ENCODE data around the gene GNG7.
"Not testable (repeated sequence)": the region's sequence is repeated elsewhere in the genome, so short reads cannot be mapped to it uniquely, and the experiment has no call there.

Gene GNG7

DNA sequence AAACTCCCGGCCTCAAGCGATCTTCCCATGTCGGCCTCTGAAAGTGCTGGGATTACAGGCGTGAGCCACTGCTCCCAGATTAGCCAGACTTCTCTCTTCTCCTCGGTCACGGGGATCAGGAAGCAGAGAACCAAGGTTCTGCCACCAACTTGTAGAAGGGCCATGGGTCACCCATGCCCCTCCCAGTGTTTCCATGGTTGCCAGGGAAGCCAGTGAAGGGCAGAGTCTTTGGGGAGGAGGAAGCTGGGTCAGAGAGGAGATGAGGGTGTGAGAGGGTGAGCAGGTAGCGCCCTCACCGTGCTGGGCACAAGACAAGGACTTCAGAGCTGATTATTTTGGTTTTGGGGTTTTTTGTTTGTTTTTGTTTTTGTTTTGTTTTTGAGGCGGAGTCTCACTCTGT is 77.1 kb downstream of the GNG7 start:
- no peak for DNase-seq (ENCODE audit: low read depth in 2 of 3, low spot score in 1 of 3)

DNA sequence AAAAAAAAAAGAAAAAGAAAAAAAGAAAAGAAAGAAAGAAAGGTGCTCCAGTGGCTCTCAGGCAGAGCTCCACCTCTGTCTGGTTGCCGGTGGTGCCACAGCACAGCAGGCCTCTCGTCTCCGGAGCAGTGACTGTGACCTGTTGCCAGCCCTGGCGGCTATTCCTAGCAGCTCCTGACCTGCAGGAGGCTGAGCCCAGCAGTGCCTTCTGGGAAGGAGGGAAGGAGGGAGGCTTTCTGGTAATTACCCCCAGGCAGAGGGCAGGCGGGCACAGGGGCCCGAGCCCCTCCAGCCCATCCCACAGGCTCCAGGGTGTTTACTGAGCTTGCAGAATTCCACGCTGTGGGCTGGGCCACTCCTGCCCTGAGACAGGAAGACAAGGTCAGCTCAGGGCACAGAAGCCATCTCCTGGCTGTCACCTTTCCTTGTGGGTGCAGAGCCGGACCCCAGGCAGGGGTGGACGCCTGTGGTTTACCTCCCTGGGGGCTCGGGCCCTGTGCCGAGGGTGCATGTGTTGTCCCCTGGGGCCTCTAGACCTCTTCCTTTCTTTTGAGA is 77.9 kb downstream of the GNG7 start:
- no peak for DNase-seq (ENCODE audit: low read depth in 2 of 3, low spot score in 1 of 3)

DNA sequence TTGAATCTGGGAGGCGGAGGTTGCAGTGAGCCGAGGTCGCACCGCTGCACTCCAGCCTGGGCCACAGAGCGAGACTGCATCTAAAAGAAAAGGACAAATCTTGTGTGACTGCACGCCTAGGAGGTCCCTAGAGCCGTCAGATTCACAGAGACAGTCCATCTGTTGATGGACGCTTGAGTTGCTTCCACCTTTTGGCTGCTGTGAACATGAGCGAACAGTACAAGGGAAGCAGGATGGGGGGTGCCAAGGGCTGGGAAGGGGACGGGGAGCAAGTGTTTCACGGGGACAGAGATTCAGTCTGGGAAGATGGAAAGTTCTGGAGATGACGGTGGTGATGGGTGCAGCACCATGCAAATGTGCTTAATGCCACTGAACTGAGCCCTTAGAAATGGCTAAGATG is 78.7 kb downstream of the GNG7 start:
- no peak for DNase-seq (ENCODE audit: low read depth in 2 of 3, low spot score in 1 of 3)

DNA sequence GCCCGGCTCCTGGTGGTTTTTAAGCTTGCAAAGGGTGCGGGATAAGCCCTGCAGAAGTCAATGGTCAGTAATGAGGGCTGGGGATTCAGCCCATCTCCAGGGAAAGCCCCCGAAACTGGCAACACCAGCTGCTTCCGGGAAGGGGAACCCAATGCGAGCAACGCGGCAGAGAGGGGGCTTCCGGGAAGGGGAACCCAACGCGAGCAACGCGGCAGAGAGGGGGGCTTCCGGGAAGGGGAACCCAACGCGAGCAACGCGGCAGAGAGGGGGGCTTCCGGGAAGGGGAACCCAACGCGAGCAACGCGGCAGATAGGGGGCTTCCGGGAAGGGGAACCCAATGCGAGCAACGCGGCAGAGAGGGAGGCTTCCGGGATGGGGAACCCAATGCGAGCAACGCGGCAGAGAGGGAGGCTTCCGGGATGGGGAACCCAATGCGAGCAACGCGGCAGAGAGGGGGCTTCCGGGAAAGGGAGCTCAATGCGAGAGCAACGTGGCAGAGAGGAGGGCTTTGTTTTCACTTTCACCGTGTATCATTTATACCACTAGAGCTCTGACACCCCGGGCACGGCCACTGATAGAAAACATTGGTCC is 80.0 kb downstream of the GNG7 start:
- DNase-seq (ENCODE audit: low read depth in 2 of 3, low spot score in 1 of 3): not testable (repeated sequence)

DNA sequence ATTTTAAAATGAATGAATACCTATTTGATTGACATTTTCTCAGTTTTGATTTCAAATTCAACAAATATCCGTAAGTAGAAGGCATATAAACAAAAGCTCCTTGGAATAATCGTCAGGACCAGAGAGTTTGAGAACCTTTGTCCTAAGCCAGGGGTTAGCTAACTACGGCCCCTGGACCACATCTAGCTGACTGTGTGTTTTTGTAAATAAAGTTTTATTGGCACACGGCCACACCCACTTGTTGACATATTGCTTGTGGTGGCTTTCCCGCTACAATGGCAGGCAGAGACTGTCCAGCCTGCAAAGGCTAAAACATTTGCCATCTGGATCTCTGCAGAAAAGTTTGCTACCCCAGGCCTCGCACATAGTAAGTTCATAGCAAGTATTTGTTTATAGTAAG is 83.4 kb downstream of the GNG7 start:
- DNase-seq (ENCODE audit: low read depth in 2 of 3, low spot score in 1 of 3): no peak

DNA sequence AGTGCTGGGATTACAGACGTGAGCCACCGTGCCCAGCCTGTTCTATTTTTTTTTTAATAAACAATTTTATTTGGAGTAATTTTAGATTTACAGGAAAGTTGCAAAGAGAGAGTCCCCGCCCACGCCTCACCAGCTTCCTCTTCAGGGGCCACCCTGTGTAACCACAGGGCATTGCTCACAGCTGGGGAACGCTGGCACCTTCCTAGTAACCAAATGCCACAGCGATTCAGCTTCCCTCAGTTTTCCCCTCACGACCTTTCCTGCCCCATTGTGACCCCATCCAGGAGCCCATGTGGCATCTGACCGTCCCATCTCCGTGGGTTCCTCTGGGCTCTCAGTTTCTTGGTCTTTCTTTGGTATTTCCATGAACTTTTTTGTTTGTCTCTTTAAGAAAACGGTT is 83.9 kb downstream of the GNG7 start:
- DNase-seq (ENCODE audit: low read depth in 2 of 3, low spot score in 1 of 3): peak; percentile 60 to 77 (median 74)

DNA sequence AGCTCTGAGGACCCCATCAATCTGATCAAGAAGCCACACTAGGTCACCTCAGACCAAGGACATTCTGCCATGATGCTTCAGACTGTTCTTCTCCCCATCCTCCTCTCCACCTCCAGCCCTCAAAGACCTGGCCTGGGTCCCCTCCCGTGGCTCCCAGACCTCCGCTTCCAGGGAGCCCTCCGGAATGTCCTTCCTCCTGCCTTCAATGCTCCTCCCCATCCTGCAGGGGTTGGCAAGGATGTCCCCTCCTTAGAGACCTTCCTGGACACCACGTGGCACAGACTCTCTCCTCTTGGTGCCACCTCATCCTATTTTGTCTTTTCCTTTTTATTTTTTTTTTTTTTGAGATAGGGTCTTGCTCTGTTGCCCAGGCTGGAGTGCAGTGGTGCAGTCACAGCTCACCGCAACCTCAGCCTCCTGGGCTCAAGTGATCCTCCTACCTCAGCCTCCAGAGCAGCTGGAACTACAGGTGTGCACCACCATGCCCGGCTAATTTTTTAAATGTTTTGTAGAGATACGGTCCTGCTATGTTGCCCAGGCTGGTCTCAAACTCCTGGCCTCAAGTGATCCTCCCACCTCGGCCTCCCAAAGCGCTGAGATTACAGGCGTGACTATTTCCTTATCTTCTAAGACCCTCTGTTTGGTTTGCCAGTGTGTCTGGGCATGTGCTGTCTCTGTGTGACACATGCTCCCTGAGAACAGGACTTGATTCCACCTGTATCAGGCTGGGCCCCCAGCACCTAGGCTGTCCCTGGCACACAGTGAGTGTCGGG is 84.9 kb downstream of the GNG7 start:
- DNase-seq (ENCODE audit: low read depth in 2 of 3, low spot score in 1 of 3): no peak

DNA sequence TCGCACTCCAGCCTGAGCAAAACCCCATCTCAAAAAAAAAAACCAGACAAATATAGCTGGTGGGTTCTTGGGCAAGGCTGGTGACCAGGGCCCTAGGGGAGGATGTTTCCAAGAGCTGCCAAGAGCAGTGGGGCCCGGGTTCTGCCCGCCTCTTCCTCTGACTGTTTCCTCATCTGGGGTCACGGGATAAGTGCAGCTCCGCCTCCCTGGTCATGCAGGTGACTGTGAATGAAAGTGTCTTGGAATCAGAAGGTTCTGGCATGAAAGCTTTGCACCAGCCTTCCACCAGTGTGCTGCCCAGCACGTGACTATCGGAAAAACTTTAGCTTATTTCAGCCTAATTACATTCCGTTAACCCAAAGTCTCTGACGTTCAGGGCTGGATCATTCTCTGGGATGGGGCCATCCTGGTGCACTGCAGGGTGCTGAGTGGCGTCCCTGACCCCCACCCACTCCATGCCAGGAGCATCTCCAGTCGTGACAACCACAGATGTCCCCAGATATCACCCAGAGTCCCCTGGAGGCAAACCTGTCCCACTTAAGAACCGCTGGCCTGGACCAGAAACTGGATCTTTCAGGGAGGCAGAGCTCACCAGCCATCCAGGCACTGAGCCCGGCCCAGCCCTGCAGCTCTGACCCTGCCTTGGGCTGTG is 85.6 kb downstream of the GNG7 start:
- no peak for DNase-seq (ENCODE audit: low read depth in 2 of 3, low spot score in 1 of 3)

DNA sequence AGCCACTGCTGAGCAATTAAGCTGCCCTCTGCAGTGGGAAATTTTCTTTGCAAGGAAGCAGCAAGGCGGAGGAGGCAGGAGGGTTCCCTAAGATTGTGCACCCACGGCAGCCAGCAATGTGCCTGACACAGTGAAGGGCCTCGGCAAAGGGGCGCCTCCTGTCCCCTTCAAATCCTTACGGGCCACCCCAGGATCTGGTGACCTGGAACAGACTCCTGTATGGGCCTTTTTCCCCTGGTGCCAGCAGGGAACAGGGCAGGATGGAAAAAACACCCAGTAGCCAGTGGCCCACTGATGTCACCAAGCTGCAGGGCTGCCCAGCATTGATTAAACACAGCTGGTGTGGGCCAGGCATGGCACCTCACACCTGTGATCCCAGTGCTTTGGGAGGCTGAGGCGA is 86.7 kb downstream of the GNG7 start:
- no peak for DNase-seq (ENCODE audit: low read depth in 2 of 3, low spot score in 1 of 3)

DNA sequence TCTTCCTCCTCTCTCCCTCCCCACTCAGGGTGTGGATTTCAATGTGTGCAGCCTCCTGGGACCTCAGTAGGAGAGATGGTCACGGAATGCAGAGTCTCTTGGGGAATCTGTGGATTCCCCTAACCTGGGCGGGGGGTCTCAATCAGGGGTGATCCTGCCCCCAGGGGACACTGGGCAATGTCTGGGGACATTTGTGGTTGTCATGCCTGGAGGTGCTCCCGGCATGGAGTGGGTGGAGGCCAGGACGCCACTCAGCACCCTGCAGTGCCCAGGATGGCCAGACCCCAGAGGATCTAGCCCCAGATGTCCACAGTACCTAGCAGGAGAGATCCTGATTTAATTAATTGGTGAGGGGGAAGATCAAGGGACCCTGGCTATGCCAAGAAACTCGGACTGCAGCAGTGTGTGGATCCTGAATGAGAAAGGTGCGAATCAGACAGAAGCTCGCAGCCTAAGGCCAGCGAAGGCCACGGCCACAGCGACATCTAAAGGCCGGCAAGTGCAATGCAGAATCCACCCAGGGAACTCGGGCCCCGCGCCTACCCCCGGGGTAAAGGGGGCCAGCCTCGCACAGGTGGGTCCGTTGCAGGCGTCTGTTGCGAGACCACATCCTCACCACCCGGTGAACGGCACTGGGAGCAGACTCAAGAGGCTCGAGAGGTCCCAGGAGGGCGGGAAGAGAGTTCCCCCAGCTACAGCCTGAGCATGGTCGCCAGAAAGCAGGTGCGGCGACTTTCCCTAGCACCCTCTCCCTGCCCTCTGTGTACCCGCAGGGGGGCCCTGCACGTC is 88.8 kb downstream of the GNG7 start:
- peak in 2 of 3 donors; percentile 37 to 63 for DNase-seq (ENCODE audit: low read depth in 2 of 3, low spot score in 1 of 3)

DNA sequence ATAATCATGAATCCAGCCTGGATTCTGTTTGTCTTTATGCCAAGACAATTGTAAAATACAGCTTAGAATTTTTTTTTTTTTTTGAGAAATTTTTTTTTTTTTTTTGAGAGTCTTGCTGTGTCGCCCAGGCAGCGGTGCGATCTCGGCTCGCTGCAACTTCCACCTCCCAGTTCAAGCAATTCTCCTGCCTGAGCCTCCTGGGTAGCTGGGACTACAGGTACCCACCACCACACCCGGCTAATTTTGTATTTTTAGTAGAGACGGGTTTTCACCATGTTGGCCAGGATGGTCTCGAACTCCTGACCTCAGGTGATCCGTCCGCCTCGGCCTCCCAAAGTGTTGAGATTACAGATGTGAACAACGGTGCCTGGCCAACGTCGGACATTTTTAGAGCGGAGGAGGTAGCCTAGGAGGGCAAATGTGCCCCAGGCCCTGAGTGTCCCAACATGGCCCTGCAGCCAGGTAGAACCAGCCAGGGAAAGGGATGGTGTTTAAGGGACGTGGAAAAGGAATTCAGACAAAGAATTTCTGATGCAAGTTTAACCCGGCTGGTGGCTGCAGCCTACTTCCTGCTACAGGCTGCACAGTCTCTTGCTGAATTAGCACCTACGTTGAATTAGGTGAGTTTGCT is 89.8 kb downstream of the GNG7 start:
- no peak for DNase-seq (ENCODE audit: low read depth in 2 of 3, low spot score in 1 of 3)

DNA sequence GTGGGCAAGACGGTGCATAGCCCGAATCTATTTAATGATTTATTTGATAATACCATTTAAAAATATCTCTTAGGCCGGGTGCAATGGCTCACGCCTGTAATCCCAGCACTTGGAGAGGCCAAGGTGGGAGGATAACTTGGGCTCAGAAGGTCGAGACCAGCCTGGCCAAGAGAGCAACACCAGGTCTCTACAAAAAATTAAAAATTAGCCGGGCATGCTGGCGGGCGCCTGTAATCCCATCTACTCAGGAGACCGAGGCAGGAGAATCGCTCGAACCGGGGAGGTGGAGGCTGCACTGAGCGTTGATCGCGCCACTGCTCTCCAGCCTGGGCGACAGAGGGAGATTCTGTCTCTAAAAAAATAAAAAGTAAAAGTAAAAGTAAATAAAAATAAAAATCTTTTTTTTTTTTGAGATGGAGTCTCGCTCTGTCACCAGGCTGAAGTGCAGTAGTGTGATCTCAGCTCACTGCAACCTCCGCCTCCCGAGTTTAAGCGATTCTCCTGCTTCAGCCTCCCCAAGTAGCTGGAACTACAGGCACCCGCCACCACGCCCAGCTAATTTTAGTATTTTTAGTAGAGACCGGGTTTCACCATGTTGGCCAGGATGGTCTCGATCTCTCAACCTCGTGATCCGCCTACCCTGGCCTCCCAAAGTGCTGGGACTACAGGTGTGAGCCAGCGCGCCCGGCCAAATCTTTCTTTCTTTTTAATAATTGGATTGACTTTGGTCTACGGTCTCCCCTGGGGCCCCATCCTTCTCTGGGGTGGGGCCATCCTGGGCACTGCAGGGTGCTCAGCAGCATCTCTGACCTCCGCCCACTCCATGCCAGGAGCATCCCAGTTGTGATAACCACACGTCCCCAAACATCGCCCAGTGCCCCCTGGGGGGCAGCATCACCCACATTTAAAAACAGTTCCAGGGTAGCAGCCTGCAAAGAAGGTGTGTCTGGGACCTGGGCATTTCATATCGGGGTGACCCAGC is 90.7 kb downstream of the GNG7 start:
- no peak for DNase-seq (ENCODE audit: low read depth in 2 of 3, low spot score in 1 of 3)

DNA sequence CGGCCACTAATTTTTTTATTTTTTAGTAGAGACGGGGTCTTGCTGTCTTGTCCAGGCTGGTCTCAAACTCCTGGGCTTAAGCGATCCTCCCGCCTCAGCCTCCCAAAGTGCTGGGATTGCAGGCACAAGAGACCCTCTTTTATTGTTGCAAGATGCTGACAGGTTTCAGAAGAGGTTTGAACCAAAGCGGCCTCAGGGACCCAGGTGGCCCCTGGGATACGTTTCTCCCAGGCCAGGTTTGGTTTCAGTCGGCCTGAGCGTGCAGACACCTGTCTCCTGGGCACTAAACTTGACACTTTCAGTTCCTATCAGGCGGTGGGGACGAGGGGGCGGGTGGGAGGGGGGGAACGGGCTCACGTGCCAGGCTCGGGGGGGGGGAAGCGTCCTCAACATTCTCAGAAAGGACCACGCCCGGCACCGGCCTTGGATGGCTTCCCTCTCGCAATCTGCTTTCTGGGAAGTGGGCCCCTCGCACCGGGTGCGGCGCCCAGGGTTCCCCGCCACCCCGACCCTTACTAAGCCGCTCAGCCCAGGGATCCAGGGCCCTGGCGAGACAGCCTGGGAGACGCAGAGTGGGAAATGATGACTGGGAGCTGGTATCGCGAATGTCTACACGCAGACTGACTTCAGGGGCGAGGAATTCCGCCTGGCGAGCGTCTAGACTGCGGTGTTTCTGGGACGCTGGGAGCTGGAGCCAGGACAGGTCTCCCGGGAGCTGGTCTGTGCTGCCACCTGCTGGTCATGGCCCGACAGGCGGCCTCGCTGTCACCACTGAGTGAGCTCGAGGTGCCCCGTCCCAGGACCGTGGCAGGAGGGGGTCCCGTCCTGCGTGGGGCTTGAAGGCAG is 91.6 kb downstream of the GNG7 start:
- DNase-seq (ENCODE audit: low read depth in 2 of 3, low spot score in 1 of 3): peak; percentile 75 to 93 (median 90)

DNA sequence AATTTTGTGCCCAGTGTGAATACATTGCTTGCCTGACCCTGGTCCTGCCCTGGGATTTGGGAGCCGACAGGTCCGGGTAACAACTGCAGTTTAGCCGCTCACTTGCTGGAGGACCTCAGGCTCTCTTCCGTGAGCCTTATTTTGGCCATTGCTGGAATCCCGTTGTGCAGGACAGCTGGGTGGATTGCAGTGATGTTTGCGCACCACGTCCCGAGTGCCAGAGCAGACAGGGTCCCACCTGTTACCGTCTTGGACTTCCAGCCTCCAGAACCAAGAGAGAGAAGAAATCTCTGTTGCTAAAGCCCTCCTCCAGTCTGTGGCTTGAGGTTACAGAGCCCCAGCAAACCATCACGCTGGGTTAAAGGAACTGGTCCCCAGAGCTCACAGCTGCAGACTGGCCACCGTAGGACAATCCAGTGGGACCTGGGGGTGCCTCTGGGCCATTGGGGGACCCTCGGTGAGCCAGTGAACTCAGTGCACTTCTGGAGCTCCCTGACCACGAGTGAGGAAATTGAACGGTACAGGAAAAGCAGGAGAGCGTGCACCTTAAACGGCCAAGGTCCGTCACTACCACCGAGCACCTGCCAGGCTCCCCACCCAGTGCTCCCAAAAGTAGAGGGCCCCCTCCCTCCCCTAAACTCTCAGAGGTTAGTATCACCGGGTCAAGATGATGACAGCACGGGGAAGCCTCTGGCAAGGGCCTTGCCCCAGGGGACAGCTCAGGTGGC is 92.9 kb downstream of the GNG7 start:
- no peak for DNase-seq (ENCODE audit: low read depth in 2 of 3, low spot score in 1 of 3)

DNA sequence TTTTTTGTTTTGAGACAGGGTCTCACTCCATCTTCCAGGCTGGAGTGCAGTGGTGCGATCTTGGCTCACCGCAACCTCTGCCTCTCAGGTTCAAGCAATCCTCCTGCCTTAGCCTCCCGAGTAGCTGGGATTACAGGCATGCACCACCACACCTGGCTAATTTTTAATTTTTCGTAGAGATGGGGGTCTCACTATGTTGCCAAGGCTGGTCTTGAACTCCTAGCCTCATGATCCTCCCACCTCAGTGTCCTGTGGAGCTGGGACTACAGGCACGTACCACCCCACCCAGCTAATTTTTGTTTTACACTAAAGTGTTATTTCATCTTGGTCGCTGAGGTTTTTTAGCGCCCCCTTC is 93.5 kb downstream of the GNG7 start:
- not testable (repeated sequence) for DNase-seq (ENCODE audit: low read depth in 2 of 3, low spot score in 1 of 3)

DNA sequence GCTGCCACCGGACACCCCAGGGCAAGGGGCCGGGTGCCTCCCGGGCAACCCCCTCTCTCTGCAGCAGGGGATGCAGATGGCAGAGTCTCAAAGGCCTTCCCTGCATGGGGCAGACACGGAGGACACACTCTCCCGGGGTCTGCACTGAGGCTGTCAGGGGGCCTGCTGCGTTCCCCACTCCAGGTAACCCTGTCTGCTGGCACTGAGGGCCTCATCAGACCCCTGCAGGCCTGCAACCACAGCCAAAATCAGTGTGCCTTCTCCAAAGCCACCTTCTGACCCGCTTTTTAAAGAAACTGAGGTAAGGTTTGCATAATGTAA is 93.9 kb downstream of the GNG7 start:
- DNase-seq (ENCODE audit: low read depth in 2 of 3, low spot score in 1 of 3): no peak

DNA sequence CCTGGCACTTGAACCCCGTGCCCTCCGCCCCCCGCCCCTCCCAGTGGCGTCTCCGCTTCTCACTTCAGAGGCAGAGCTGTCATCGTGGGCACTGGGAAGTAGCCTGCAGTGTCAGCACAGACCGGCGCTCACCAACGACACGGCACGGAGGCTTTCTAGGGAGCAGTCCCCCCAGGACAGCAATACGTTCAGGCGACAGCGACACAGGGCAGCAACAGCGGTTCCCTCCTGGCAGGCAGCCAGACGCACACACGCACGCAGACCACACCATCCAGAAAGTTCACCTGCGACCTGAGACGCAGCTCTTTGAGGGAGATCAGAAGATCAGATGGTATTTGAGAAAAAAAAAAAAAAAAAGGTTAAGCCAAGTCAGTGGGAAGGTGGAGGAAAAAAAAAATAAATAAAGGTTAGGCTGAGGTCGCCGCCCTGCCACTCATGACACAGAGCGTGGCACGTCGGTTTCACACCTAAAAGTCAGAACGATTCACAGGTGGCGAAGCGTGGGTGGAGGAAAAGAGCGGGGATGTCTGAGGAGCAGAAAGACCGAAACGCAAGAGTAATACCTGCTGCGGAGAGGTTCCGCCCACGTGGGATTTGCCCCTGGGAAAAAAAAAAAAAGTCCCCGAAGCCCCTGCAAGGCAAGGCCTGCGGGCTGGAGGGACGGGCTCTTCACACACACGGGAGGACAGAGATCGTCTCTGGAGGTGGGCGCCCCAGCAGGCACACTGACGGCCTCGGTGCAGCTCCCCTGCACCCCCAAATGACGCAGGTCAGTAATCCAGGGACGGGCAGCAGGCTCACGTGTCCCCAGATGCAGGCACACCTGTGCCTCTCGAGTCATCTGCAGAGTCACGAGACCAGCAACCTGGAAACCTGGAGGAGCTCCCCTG is 94.5 kb downstream of the GNG7 start:
- peak; percentile 81 to 86 (median 83) for DNase-seq (ENCODE audit: low read depth in 2 of 3, low spot score in 1 of 3)
